H7 (cell line): ENCODE measurements around the gene SENP6. TPM values are rescaled to one million over a fixed set of nuclear protein-coding genes. Genes with fewer than 3 reads are reported as not detected.
A peak's percentile ranks its signal among the peaks of the same experiment; 100 is the strongest.

Experiments
- DNase-seq: peaks from one replicate; pipeline ENCODE4 v3.0.0; 2012
- H3K27me3 ChIP-seq: 2 replicates; pipeline ENCODE4 v1.6.0; 2011; ENCODE audit warnings: mild to moderate bottlenecking, low read length; ENCODE audit not compliant: control insufficient read depth, insufficient read depth
- H3K36me3 ChIP-seq: replicated peaks from 2 replicates; pipeline ENCODE4 v1.5.1; 2011; ENCODE audit warnings: low read length; ENCODE audit not compliant: control insufficient read depth, insufficient read depth
- H3K4me3 ChIP-seq: 2 replicates; pipeline ENCODE4 v1.5.1; 2011; ENCODE audit warnings: low read depth, mild to moderate bottlenecking, control low read depth, low read length, moderate library complexity; ENCODE audit not compliant: insufficient read depth
- total RNA-seq: library from RNA; depleted of rRNA; stranded (reverse); fragments of >200 nt; shearing (Covaris generic); gene quantifications from 2 replicates; pipeline ENCODE4 v1.2.3, GENCODE V29; 2014

SENP6 gene
- total RNA-seq, 1 experiment from 2014 or later, result 39.9 TPM

DNA sequence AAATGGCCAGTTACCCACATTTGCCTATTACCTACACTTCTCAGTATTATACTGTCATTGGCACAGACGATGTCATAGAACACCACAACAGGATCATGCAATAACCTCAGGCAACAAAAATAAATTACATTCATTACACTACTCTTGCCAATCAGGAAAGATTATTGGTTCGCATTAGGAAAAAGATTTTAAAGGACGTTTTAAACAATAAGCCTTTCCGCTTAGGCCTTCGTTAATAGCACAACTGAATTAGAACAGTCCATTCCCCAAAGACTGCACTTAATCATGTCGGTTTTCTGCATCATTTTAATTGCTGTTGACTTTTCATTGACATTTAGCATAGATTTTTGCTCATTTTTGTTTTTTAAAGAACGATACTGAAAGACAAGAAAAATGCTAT is 912 bp upstream of the SENP6 start:
- DNase-seq, result no peak
- Histone ChIP-seq H3K4me3 (no peak overlapping the region), H3K36me3 (no peaks in the 10 kb centered on the region), H3K27me3 (no peaks in the 10 kb centered on the region)

DNA sequence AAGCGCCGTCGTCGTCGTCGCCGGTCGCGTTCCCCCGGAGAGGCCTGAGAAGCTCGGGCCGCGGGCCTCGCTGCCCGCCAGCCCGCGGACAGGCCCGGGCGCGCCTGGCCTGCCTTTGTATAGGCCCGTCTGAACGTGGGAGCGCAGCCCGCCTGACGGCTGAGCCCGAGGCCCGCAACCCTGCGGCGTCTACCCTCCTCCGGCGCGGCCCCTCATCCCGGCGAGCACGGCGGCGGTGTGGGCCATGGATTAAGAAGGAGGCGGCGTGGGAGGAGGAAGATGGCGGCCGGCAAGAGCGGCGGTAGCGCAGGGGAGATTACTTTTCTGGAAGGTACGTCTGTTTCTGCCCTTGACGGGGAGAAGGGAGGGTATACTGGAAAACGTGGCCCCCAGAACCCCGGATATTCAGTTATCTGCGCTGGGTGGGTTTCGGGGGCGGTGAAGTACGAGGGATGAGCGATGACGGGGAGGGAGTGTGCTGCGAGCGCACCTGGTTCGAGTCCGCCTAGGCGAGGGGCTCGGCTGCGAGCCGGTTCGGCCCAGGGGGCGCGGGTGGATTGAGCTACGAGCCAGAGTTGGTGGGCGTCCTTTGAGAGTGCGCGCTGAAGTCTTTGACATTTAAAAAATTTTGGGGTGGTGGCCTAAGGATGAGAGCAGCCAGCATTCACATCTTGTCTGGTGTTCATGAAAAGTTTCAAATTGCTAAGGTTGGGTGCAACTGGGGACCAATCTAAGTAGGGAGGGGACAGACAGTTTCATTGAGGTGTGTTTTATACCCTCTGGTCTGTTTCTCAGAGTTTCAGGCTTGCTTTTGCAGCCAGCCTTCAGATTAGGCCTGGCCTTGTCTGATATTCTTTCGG is 796 bp downstream of the SENP6 start:
- Histone ChIP-seq H3K27me3 (no peaks in the 10 kb centered on the region), H3K4me3 (peak overlapping the region; percentile 83)

DNA sequence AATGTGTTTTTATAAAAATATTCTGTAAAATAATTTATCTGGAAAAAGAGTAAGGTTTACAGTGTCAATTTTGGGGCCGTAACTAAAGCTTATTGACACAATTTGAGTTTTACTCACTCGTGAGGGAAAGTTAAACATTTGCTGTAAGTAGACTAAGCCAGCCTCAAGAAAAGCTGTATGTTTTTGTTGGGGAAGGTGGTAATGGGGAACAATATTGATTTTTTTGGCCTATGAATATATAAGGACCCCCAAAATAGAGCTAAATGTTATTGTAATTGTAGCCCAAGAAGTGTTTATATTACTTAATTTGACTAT is 1.4 kb downstream of the SENP6 start:
- no peak for DNase-seq
- peak overlapping the region; percentile 83 for H3K4me3 ChIP-seq
- no peaks in the 10 kb centered on the region for H3K36me3 ChIP-seq
- H3K27me3 ChIP-seq, result no peaks in the 10 kb centered on the region

More for the DNA sequence above, 796 bp downstream of the SENP6 start:
- no peaks in the 10 kb centered on the region for H3K36me3 ChIP-seq
- DNase-seq, result peak; percentile 65

DNA sequence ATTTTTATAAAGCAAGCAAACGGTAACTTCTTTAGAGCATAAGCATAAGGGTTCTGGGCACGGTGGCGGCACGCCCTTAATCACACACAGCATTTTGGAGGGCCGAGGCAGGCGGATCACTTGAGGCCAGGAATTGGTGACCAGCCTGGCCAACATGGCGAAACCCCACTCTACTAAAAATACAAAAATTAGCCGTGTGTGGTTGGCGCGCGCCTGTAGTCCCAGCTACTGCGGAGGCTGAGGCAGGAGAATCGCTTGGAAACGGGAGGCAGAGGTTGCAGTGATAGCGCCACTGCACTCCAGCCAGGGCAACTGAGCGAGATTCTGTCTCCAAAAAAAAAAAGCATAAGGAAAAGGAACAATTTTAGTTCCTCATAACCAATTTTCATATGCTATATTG is 2.6 kb downstream of the SENP6 start:
- no peaks in the 10 kb centered on the region for H3K27me3 ChIP-seq
- DNase-seq, result no peak
- no peaks in the 10 kb centered on the region for H3K36me3 ChIP-seq
- H3K4me3 ChIP-seq, result no peak overlapping the region

DNA sequence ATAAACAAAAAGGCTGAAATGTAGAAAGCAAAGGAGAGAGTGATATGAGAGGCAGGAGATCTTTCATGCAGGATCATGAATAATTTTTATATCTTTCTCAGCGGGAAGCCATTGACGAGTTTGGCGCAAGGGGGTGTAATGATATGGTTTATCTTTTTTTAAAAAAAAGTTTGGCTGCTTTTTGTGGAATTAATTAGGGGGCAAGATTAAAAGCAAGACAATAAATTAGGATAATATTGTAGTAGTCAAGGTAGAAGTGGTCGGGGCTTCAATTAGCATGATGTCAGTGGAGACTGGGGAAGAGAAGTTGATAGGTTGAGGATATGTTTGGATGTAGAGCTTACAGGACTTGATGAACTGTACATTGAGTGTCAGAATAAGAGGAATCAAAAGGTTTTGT is 4.0 kb downstream of the SENP6 start:
- Histone ChIP-seq H3K36me3 (no peaks in the 10 kb centered on the region), H3K27me3 (no peaks in the 10 kb centered on the region), H3K4me3 (no peak overlapping the region)
- DNase-seq, result no peak

DNA sequence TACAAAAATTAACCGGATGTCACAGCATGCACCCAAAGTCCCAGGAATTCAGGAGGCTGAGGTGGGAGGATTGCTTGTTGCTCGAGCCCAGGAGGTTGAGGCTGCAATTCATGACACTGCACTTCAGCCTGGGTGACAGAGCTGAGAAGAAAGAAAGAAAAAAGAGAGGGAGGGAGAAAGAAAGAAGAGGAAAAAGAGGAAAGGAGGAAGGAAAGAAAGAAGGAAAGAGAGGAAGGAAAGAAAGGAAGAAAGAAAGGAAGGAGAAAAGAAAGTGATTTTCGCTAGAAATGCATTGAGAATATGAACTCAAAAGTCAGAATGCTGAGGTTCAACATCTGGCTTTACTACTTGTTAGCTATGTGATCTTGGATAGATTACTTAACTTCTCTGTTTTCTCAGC is 6.6 kb downstream of the SENP6 start:
- Histone ChIP-seq H3K4me3 (no peak overlapping the region), H3K27me3 (no peaks in the 10 kb centered on the region), H3K36me3 (no peaks in the 10 kb centered on the region)
- no peak for DNase-seq

DNA sequence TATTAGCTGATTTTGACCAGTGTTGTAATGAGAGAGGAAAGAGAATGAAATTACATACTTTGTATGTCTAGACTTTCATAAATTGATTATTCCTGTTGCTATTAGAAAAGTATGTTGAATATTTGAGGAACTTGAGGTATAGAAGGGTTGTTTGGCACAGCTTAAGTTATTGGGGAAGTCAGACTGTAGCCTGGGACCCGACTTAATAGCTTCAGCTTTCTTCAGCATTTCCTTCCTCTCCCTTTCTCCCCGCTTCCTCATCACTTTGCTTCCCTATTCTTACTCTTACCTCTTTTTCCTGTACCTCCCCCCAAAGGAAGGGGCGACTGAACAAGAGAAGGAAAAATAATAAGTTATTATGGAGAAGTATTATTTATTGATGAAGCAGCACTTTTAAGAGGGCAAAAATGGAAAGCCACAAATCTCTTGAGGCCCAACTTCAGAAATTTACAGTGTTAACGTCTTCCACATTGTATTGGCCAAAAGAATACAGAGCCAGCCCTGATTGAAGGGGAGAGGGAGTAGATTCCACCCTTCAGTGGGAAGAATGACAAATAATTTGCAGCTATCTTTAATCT is 7.4 kb downstream of the SENP6 start:
- no peak for DNase-seq
- H3K27me3 ChIP-seq, result no peaks in the 10 kb centered on the region
- H3K36me3 ChIP-seq, result no peaks in the 10 kb centered on the region
- H3K4me3 ChIP-seq, result no peak overlapping the region

DNA sequence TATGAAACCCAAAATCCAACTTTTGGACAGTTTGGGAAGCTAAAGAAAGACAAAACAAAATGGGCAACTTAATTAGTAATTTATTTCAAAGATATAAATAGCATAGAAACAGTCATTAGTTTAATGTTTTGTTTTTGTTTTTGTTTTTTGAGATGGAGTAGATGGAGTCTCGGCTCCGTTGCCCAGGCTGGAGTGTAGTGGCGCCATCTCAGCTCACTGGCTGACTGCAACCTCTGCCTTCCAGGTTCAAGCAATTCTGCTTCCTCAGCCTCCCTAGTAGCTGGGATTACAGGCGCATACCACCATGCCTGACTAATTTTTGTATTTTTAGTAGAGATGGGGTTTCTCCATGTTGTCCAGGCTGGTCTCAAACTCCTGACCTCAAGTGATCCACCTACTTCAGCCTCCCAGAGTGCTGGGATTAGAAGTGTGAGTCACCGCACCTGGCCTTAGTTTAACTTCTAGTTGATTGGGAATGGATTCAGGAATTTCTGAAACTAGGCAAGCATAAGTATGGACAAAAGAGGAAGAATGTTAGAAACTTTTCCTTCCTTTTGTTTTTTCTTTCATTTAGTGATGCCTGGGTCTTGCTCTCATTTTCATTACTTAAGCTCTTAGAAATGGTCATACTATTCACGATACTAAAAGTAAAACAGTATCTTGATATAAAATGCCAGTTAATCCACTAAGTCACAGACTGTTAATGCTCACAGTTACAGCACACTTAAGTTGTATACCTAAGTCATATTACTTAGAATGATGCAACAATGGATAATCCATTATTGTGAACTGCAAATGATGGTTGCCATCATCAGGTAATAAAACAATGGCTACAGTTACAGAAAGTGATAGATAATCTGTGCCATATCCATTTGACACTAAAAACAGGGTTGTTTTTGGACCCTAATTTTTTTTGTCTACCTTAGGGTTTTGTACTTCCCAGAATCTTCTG is 8.2 kb downstream of the SENP6 start:
- no peak overlapping the region for H3K4me3 ChIP-seq
- no peaks in the 10 kb centered on the region for H3K36me3 ChIP-seq
- DNase-seq, result no peak
- H3K27me3 ChIP-seq, result no peaks in the 10 kb centered on the region

DNA sequence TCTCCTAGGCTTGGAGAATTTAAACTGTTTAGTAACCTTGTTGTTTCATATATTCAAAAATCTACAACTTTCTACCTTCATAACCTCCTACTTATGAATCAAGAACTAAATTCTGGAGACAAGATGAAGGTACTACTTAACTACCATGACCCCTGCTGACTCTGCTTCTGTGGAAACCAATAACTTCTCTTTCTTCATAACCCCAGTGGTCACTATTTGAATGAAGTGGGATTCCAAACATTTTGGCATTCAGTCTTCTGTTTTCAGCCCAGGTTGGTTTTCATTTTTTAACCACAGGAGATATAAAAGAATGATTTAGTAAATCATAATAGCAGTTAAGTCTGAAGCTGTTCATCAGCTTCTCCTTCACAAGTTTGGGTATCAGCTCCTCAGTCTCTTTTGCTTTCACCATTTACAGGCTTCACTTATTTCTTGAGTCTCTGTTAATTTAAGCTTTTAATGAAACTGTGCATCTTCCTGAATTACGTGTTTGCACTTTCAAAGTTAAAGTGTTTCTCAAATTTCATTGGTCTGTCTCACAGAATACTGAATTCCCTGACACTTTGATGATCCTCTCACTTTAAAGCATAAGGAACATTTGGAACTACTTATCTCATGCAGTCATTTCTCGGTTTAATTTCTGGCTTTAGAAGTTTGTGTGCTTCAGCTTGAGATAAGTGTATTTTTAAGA is 9.5 kb downstream of the SENP6 start:
- Histone ChIP-seq H3K36me3 (no peaks in the 10 kb centered on the region), H3K4me3 (no peak overlapping the region), H3K27me3 (no peaks in the 10 kb centered on the region)
- DNase-seq, result no peak

DNA sequence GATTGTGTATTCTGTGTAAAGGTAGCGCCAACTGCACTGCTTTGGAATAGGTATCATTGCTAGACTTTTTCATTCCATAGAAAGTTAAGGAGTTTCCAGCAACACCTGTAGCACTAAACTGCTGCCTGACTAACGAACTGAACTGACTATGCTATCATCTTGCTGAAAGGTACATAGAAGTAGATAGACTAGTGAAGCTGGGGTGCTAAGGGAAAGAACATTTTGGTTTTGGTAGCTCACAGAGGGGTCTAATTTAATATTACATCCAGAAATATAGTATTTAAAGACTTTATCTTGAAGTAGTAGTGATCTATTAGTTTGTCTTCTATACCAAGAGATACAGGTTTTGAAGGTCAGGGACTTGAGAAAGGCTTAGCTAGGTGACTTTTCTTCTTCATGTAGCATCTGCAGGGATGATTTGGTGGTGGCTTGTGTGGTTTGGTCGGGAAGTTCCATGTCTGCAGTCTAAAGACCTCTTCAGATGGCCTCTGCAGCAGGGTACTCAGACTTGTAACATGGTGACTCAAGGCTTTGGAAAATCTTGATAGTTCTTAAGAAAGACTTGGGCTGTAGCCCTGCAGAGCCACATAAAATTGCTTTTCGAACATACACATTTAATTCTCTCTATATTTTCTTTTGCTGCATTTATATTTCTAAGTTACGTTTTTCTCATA is 10.2 kb downstream of the SENP6 start:
- Histone ChIP-seq H3K4me3 (no peak overlapping the region), H3K36me3 (no peaks in the 10 kb centered on the region), H3K27me3 (no peaks in the 10 kb centered on the region)
- no peak for DNase-seq

DNA sequence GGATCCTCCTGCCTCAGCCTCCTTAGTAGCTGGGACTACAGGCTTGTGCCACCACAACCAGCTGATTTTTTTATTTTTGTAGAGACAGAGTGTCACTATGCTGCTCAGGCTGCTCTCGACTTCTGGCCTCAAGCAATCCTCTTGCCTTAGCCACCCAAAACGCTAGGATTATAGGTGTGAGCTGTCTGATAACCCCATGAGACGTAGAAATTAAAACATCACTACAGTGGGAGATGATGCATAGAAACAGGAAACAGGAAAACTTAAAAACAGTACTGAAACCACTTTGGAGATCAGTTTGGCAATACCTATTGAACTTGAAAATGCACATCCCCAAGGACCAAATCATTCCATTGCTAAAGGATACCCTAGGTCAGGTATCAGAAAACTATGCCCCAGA is 10.8 kb downstream of the SENP6 start:
- H3K36me3 ChIP-seq, result no peaks in the 10 kb centered on the region
- no peak for DNase-seq
- no peak overlapping the region for H3K4me3 ChIP-seq
- no peaks in the 10 kb centered on the region for H3K27me3 ChIP-seq

DNA sequence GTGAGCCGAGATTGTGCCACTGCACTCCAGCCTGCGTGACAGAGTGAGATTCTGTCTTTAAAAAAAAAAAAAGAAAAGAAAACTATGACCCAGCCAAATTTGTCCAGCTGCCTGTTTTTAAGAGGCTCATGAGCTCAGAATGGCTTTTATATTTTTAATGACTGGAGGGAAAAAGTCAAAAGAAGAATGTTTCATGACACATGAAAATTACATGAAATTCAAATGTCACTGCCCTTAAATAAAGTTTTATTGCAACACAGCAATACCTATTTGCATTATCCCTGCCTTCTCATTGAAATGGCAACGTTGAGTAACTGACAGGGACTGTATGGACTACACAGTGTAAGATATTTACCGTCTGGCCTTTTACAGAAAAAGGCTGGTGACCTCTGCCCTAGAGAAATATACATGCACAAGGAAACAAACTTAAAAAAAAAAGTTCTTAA is 11.4 kb downstream of the SENP6 start:
- no peaks in the 10 kb centered on the region for H3K27me3 ChIP-seq
- no peaks in the 10 kb centered on the region for H3K36me3 ChIP-seq
- no peak for DNase-seq
- H3K4me3 ChIP-seq, result no peak overlapping the region

DNA sequence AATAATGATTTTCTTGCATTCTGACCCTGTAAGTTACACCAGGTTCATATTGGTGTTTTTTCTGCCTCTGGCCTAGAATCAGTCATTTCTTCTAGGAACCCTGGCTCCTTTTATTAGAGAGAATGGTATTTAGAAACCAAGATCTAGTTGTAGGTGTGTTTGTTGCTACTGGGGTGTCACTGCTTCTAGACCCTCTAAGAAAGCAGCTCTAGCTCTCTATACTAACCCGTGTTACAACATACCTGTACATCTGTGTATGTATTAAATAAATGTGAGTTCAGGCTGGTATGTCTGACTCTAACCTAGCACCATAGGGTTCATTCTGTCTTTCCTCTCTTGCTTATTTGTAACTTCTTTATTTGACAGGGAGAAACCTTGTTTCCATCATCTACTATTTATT is 16.8 kb downstream of the SENP6 start:
- Histone ChIP-seq H3K36me3 (no peaks in the 10 kb centered on the region; the same call in 1 of the 2 replicates), H3K4me3 (no peak overlapping the region), H3K27me3 (no peaks in the 10 kb centered on the region)
- no peak for DNase-seq
